Upper lobe of right lung (tissue), 1 donor: ENCODE data around the gene MRPS15. TPM values are rescaled to one million over a fixed set of nuclear protein-coding genes. Genes with fewer than 3 reads are reported as not detected.
A peak's percentile ranks its signal among the peaks of the same experiment; 100 is the strongest.
"Not testable (repeated sequence)": the region's sequence is repeated elsewhere in the genome, so short reads cannot be mapped to it uniquely, and the experiment has no call there.

Experiments used
- ATAC-seq: fragments of 200-7000 bp; cut with Tn5 transposase; one replicate; pipeline ENCODE4 v1.9.1; 2020; ENCODE audit warnings: mild to moderate bottlenecking, moderate library complexity
- DNase-seq: peaks from one replicate; pipeline ENCODE4 v3.0.0-alpha.2; 2020
- H3K27ac ChIP-seq: fragments of 200-600 bp; one replicate; pipeline ENCODE4 v1.8.0; 2022
- H3K27me3 ChIP-seq: fragments of 200-600 bp; one replicate; pipeline ENCODE4 v1.8.0; 2022; ENCODE audit warnings: mild to moderate bottlenecking
- H3K36me3 ChIP-seq: fragments of 200-600 bp; one replicate; pipeline ENCODE4 v1.8.0; 2022
- H3K4me1 ChIP-seq: fragments of 200-600 bp; one replicate; pipeline ENCODE4 v1.8.0; 2022
- H3K4me3 ChIP-seq: fragments of 200-600 bp; one replicate; pipeline ENCODE4 v1.8.0; 2022; ENCODE audit warnings: mild to moderate bottlenecking
- H3K9me3 ChIP-seq: fragments of 200-600 bp; one replicate; pipeline ENCODE4 v1.8.0; 2022
- CTCF ChIP-seq: fragments of 200-600 bp; IDR thresholded peaks from one replicate; pipeline ENCODE4 v1.8.0; 2022; ENCODE audit warnings: antibody characterized with exemption
- intact Hi-C: fragments of 100-400 bp; cut with DNase I; formaldehyde crosslinking; loops from one replicate; pipeline ENCODE4 v1.11.0; 2022
- total RNA-seq: library from RNA; stranded (reverse); fragmentation: NEBNext Ultra II Directional; extraction: Animal tissue kit (Norgen Biotek cat#: 25700); gene quantifications from one replicate; pipeline ENCODE4 v1.2.1, GENCODE V29; 2021
- donor health status: DM: no; HTN: yes; CAD: no; lungs with severe emphysema.

MRPS15 gene
- total RNA-seq, 1 donor from 2014 or later = 65.0 TPM

- intact Hi-C loops = no loop called here
- Histone ChIP-seq H3K36me3 (no peaks in the 10 kb centered on the region), H3K4me3 (peak overlapping the region; percentile 48), H3K27ac (no peak overlapping the region), H3K9me3 (no peaks in the 10 kb centered on the region), H3K4me1 (peaks cover 7% of the 10 kb centered on the region), H3K27me3 (no peaks in the 10 kb centered on the region)
- DNase-seq (peak; percentile 50), ATAC-seq (no peak)
- TF ChIP-seq CTCF = no peak
Measured at GRCh38 chr1:36481091-36481490, 16.9 kb upstream of the MRPS15 start.

- H3K4me1 ChIP-seq = peaks cover 7% of the 10 kb centered on the region
- H3K36me3 ChIP-seq = no peaks in the 10 kb centered on the region
- no peak for ATAC-seq
- no peaks in the 10 kb centered on the region for H3K9me3 ChIP-seq
- H3K27me3 ChIP-seq = no peaks in the 10 kb centered on the region
- no peak overlapping the region for H3K27ac ChIP-seq
- peak; percentile 32 for DNase-seq
- no peak for TF ChIP-seq CTCF
- no peak overlapping the region for H3K4me3 ChIP-seq
- intact Hi-C loops = no loop called here
Measured at GRCh38 chr1:36480161-36480560, 16.0 kb upstream of the MRPS15 start.

- H3K36me3 ChIP-seq = no peaks in the 10 kb centered on the region
- DNase-seq (no peak), ATAC-seq (no peak)
- no peaks in the 10 kb centered on the region for H3K9me3 ChIP-seq
- no peaks in the 10 kb centered on the region for H3K27me3 ChIP-seq
- H3K27ac ChIP-seq = no peak overlapping the region
- TF ChIP-seq CTCF = no peak
- peaks cover 7% of the 10 kb centered on the region for H3K4me1 ChIP-seq
- no peak overlapping the region for H3K4me3 ChIP-seq
- intact Hi-C loops = no loop called here
Measured at GRCh38 chr1:36479505-36480051, 15.4 kb upstream of the MRPS15 start.

- H3K4me3 ChIP-seq, H3K27ac ChIP-seq, H3K27me3 ChIP-seq, intact Hi-C loops, H3K9me3 ChIP-seq, DNase-seq, ATAC-seq, H3K4me1 ChIP-seq, H3K36me3 ChIP-seq: not testable (repeated sequence)
Measured at GRCh38 chr1:36477615-36478014, 13.4 kb upstream of the MRPS15 start.

- no peaks in the 10 kb centered on the region for H3K27me3 ChIP-seq
- no peak overlapping the region for H3K4me3 ChIP-seq
- ATAC-seq (no peak), DNase-seq (no peak)
- no peaks in the 10 kb centered on the region for H3K9me3 ChIP-seq
- H3K36me3 ChIP-seq = no peaks in the 10 kb centered on the region
- intact Hi-C loops = no loop called here
- H3K4me1 ChIP-seq = peaks cover 1% of the 10 kb centered on the region
- TF ChIP-seq CTCF = no peak
- no peak overlapping the region for H3K27ac ChIP-seq
Measured at GRCh38 chr1:36476945-36477344, 12.8 kb upstream of the MRPS15 start.

GRCh38 chr1:36475910-36476604 is 11.9 kb upstream of the MRPS15 start:
- Histone ChIP-seq H3K4me1 (no peaks in the 10 kb centered on the region), H3K36me3 (no peaks in the 10 kb centered on the region), H3K4me3 (no peak overlapping the region), H3K9me3 (no peaks in the 10 kb centered on the region), H3K27ac (no peak overlapping the region), H3K27me3 (no peaks in the 10 kb centered on the region)
- no peak for ATAC-seq
- intact Hi-C loops = no loop called here
- peak; percentile 25 for DNase-seq
- TF ChIP-seq CTCF = no peak
